H9 (cell line): Measurements from ENCODE around the gene ZNF184. TPM values are rescaled to one million over a fixed set of nuclear protein-coding genes. Genes with fewer than 3 reads are reported as not detected.

ENCODE experiments used
- DNase-seq: peaks from one replicate; pipeline ENCODE4 v3.0.0-alpha.2; 2017
- H2AFZ ChIP-seq: one replicate; pipeline ENCODE4 v1.6.1; 2013; ENCODE audit warnings: mild to moderate bottlenecking, low read length, control low read depth, moderate library complexity
- H2AK5ac ChIP-seq: 2 replicates; pipeline ENCODE4 v1.6.1; 2013; ENCODE audit warnings: low read length, control low read depth, mixed read lengths; ENCODE audit not compliant: insufficient read length
- H2BK120ac ChIP-seq: one replicate; pipeline ENCODE4 v1.6.1; 2013; ENCODE audit warnings: low read depth, mild to moderate bottlenecking, low read length, control low read depth, inconsistent platforms; ENCODE audit not compliant: poor library complexity, severe bottlenecking
- H2BK12ac ChIP-seq: 2 replicates; pipeline ENCODE4 v1.6.1; 2013; ENCODE audit warnings: low read length, control low read depth, mixed read lengths, low read depth; ENCODE audit not compliant: insufficient read length
- H2BK15ac ChIP-seq: 2 replicates; pipeline ENCODE4 v1.6.1; 2013; ENCODE audit warnings: low read depth, low read length, control low read depth
- H2BK20ac ChIP-seq: one replicate; pipeline ENCODE4 v1.6.1; 2013; ENCODE audit warnings: low read depth, mild to moderate bottlenecking, low read length, control low read depth, inconsistent platforms; ENCODE audit not compliant: poor library complexity, severe bottlenecking
- H2BK5ac ChIP-seq: 2 replicates; pipeline ENCODE4 v1.6.1; 2013; ENCODE audit warnings: low read length, control low read depth, mixed read lengths; ENCODE audit not compliant: insufficient read length
- H3K14ac ChIP-seq: 2 replicates; pipeline ENCODE4 v1.6.1; 2013; ENCODE audit warnings: low read length, control low read depth; ENCODE audit not compliant: insufficient read depth
- H3K18ac ChIP-seq: 2 replicates; pipeline ENCODE4 v1.6.1; 2013; ENCODE audit warnings: low read depth, mild to moderate bottlenecking, mixed read lengths, low read length, control low read depth; ENCODE audit not compliant: insufficient read length
- H3K23ac ChIP-seq: 2 replicates; pipeline ENCODE4 v1.6.1; 2013; ENCODE audit warnings: low read length, control low read depth, mixed read lengths, low read depth; ENCODE audit not compliant: insufficient read length
- H3K23me2 ChIP-seq: 2 replicates; pipeline ENCODE4 v1.6.1; 2013; ENCODE audit warnings: low read depth, mild to moderate bottlenecking, mixed read lengths, low read length, control low read depth; ENCODE audit not compliant: insufficient read length, poor library complexity, severe bottlenecking
- H3K27ac ChIP-seq: 2 replicates; pipeline ENCODE4 v1.5.1; 2013; ENCODE audit warnings: low read length, control low read depth, mixed read lengths, low read depth; ENCODE audit not compliant: insufficient read length
- H3K27me3 ChIP-seq: 2 replicates; pipeline ENCODE4 v1.6.1; 2013; ENCODE audit warnings: low read length, control low read depth, inconsistent platforms; ENCODE audit not compliant: insufficient read depth
- H3K4ac ChIP-seq: 2 replicates; pipeline ENCODE4 v1.6.1; 2013; ENCODE audit warnings: low read depth, mild to moderate bottlenecking, control low read depth, inconsistent platforms, low read length, moderate library complexity
- H3K4me1 ChIP-seq: 2 replicates; pipeline ENCODE4 v1.6.1; 2013; ENCODE audit warnings: low read length, control low read depth, inconsistent platforms; ENCODE audit not compliant: insufficient read depth
- H3K4me2 ChIP-seq: 2 replicates; pipeline ENCODE4 v1.6.1; 2013; ENCODE audit warnings: low read length, control low read depth, mixed read lengths; ENCODE audit not compliant: insufficient read length, insufficient read depth
- H3K56ac ChIP-seq: 2 replicates; pipeline ENCODE4 v1.6.1; 2013; ENCODE audit warnings: low read depth, mild to moderate bottlenecking, mixed read lengths, low read length, control low read depth; ENCODE audit not compliant: insufficient read length
- H3K79me1 ChIP-seq: 2 replicates; pipeline ENCODE4 v1.6.1; 2013; ENCODE audit warnings: low read depth, mild to moderate bottlenecking, moderate library complexity, low read length, control low read depth, inconsistent platforms; ENCODE audit not compliant: insufficient read depth, poor library complexity, severe bottlenecking
- H3K79me2 ChIP-seq: 2 replicates; pipeline ENCODE4 v1.6.1; 2013; ENCODE audit warnings: low read length, control low read depth, inconsistent platforms; ENCODE audit not compliant: insufficient read depth
- H3K9ac ChIP-seq: 2 replicates; pipeline ENCODE4 v1.6.1; 2013; ENCODE audit warnings: low read length, control low read depth, mixed read lengths; ENCODE audit not compliant: insufficient read length; ENCODE audit errors: extremely low read depth
- H3K9me3 ChIP-seq: one replicate; pipeline ENCODE4 v1.6.1; 2013; ENCODE audit warnings: low read depth, low read length, inconsistent platforms; ENCODE audit not compliant: control insufficient read depth
- H3T11ph ChIP-seq: one replicate; pipeline ENCODE4 v1.6.1; 2013; ENCODE audit warnings: mild to moderate bottlenecking, low read length, control low read depth, inconsistent platforms
- H4K20me1 ChIP-seq: one replicate; pipeline ENCODE4 v1.6.1; 2013; ENCODE audit not compliant: control insufficient read depth, insufficient read length, insufficient read depth
- H4K5ac ChIP-seq: 2 replicates; pipeline ENCODE4 v1.6.1; 2013; ENCODE audit warnings: low read depth, mild to moderate bottlenecking, mixed read lengths, low read length, control low read depth; ENCODE audit not compliant: insufficient read length
- H4K8ac ChIP-seq: replicated peaks from 2 replicates; pipeline ENCODE4 v1.6.1; 2013; ENCODE audit warnings: low read length, control low read depth, mixed read lengths, low read depth; ENCODE audit not compliant: insufficient read length
- H4K91ac ChIP-seq: 2 replicates; pipeline ENCODE4 v1.6.1; 2013; ENCODE audit warnings: low read depth, mild to moderate bottlenecking, moderate library complexity, mixed read lengths, low read length, control low read depth; ENCODE audit not compliant: insufficient read length
- H3K27ac Mint-ChIP-seq, 3 experiments: 2 replicates in 2 of 3; 3 replicates in 1 of 3; pipeline ENCODE4 v1.8.0; 2020 to 2021; ENCODE audit warnings: mixed read lengths in 3 of 3, mild to moderate bottlenecking in 1 of 3, moderate library complexity in 1 of 3
- H3K27me3 Mint-ChIP-seq: 2 replicates; pipeline ENCODE4 v1.8.0; 2021; ENCODE audit warnings: low read depth, mild to moderate bottlenecking, moderate library complexity, mixed read lengths
- H3K36me3 Mint-ChIP-seq, 3 experiments: 2 replicates in 2 of 3; 3 replicates in 1 of 3; pipeline ENCODE4 v1.8.0; 2020 to 2021; ENCODE audit warnings: low read depth in 3 of 3, mixed read lengths in 3 of 3; ENCODE audit not compliant: insufficient read depth in 1 of 3
- H3K4me1 Mint-ChIP-seq, 2 experiments: 2 replicates each; pipeline ENCODE4 v1.8.0; 2020; ENCODE audit warnings: mixed read lengths in 2 of 2
- H3K4me3 Mint-ChIP-seq, 2 experiments: 2 replicates in 1 of 2; 3 replicates in 1 of 2; pipeline ENCODE4 v1.8.0; 2020 to 2021; ENCODE audit warnings: mild to moderate bottlenecking in 2 of 2, mixed read lengths in 2 of 2, moderate library complexity in 1 of 2
- H3K9me3 Mint-ChIP-seq, 2 experiments: 2 replicates in 1 of 2; 3 replicates in 1 of 2; pipeline ENCODE4 v1.8.0; 2020; ENCODE audit warnings: mild to moderate bottlenecking in 2 of 2, mixed read lengths in 2 of 2, moderate library complexity in 1 of 2
- WGBS: extraction: QIAGEN DNeasy Blood & Tissue Kit; methylation state at CpG from one replicate; pipeline ENCODE4 v1.1.7; 2013; ENCODE audit warnings: missing lambda C conversion rate, low lambda C conversion rate, mixed read lengths; ENCODE audit not compliant: insufficient read length; ENCODE audit errors: extremely low coverage; 5-methylcytosine and 5-hydroxymethylcytosine counted together
- total RNA-seq: library from RNA; stranded (reverse); gene quantifications from 2 replicates; pipeline ENCODE4 v1.2.1, GENCODE V29; 2021
- TF ChIP-seq, protein P1 (sequence below): fragments of 200-600 bp; sonication (generic); conservative IDR thresholded peaks from 3 replicates; pipeline ENCODE4 v1.8.0; 2021; ENCODE audit warnings: antibody characterized with exemption, mild to moderate bottlenecking

Gene ZNF184
- total RNA-seq, 1 experiment from 2014 or later: 6.3 TPM

DNA sequence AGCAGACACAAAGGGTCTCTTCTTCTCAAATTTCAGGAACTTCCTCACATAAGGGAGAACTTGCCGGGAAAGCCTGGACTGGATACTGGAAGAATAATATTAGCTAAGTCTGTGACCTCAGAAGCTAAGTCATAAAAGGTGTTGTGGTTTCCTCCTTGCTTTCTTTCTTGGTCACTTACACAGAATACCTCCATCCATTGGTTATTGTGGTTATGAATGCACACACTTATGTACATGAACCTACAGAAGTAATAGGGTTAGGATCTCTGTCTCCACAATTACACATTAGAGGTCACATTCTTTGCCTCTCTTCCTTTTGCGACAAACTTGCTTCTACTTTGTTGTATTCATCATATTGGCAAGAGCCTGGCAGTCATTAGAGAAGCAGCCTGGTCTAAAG, 43.9 kb downstream of the ZNF184 start:
- TF ChIP-seq, protein P1, sequence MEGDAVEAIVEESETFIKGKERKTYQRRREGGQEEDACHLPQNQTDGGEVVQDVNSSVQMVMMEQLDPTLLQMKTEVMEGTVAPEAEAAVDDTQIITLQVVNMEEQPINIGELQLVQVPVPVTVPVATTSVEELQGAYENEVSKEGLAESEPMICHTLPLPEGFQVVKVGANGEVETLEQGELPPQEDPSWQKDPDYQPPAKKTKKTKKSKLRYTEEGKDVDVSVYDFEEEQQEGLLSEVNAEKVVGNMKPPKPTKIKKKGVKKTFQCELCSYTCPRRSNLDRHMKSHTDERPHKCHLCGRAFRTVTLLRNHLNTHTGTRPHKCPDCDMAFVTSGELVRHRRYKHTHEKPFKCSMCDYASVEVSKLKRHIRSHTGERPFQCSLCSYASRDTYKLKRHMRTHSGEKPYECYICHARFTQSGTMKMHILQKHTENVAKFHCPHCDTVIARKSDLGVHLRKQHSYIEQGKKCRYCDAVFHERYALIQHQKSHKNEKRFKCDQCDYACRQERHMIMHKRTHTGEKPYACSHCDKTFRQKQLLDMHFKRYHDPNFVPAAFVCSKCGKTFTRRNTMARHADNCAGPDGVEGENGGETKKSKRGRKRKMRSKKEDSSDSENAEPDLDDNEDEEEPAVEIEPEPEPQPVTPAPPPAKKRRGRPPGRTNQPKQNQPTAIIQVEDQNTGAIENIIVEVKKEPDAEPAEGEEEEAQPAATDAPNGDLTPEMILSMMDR: no peak

More for the DNA sequence above, 43.9 kb downstream of the ZNF184 start:
- peaks cover 3% of the 10 kb centered on the region for H3K27me3 Mint-ChIP-seq
- H3K23ac ChIP-seq: no peak overlapping the region
- no peak overlapping the region for H2BK5ac ChIP-seq
- H2BK15ac ChIP-seq: no peak overlapping the region
- no peak overlapping the region for H3K14ac ChIP-seq
- no peak overlapping the region for H2BK120ac ChIP-seq
- H3K18ac ChIP-seq: no peak overlapping the region
- no peaks in the 10 kb centered on the region for H3K4me1 ChIP-seq
- H3K27ac Mint-ChIP-seq: no peak overlapping the region
- H3K56ac ChIP-seq: no peak overlapping the region
- no peak overlapping the region for H3K27ac ChIP-seq
- H3K9ac ChIP-seq: no peak overlapping the region
- no peak overlapping the region for H3K4me3 Mint-ChIP-seq
- no peak overlapping the region for H3T11ph ChIP-seq
- no peaks in the 10 kb centered on the region for H3K27me3 ChIP-seq
- peaks cover 14 to 22% of the 10 kb centered on the region in 2 experiments; a peak in 4 of 5 replicates for H3K9me3 Mint-ChIP-seq
- no peak overlapping the region for H2AFZ ChIP-seq
- no peaks in the 10 kb centered on the region for H3K79me2 ChIP-seq
- H3K4ac ChIP-seq: no peak overlapping the region
- H3K23me2 ChIP-seq: no peaks in the 10 kb centered on the region
- no CpG with 5 or more reads among the region's 2 CpGs for WGBS
- no peak overlapping the region for H4K5ac ChIP-seq
- H3K36me3 Mint-ChIP-seq: peaks cover 0 to 2% (median 0%) of the 10 kb centered on the region in 3 experiments; a peak in 1 of 7 replicates
- H2BK20ac ChIP-seq: no peak overlapping the region
- no peaks in the 10 kb centered on the region for H3K4me1 Mint-ChIP-seq
- no peaks in the 10 kb centered on the region for H4K20me1 ChIP-seq
- no peak overlapping the region for H2AK5ac ChIP-seq
- no peak overlapping the region for H4K8ac ChIP-seq
- H4K91ac ChIP-seq: no peak overlapping the region
- no peak for DNase-seq
- H3K4me2 ChIP-seq: no peak overlapping the region
- H3K79me1 ChIP-seq: no peaks in the 10 kb centered on the region
- no peak overlapping the region for H2BK12ac ChIP-seq
- H3K9me3 ChIP-seq: no peaks in the 10 kb centered on the region
